Astrocyte of the spinal cord (primary cell): ENCODE data around the gene LGALS4.
"Not testable (repeated sequence)": the region's sequence is repeated elsewhere in the genome, so short reads cannot be mapped to it uniquely, and the experiment has no call there.

Experiments used
- DNase-seq: peaks from one replicate; pipeline ENCODE4 v3.0.0; 2011; ENCODE audit warnings: low read depth, low spot score
- H3K4me3 ChIP-seq: 2 replicates; pipeline ENCODE4 v1.5.1; 2011; ENCODE audit warnings: low read depth, mild to moderate bottlenecking, low read length, moderate library complexity
- in situ Hi-C: cut with HindIII; loops from 2 replicates; pipeline ENCODE4 v1.10.0; 2017; ENCODE audit warnings: low sequenced_read_pairs
- TF ChIP-seq, protein P1 (sequence below): IDR thresholded peaks from 2 replicates; pipeline ENCODE4 v1.5.1; 2012; ENCODE audit warnings: low read depth, mild to moderate bottlenecking, low read length, inconsistent platforms

LGALS4 gene

DNA sequence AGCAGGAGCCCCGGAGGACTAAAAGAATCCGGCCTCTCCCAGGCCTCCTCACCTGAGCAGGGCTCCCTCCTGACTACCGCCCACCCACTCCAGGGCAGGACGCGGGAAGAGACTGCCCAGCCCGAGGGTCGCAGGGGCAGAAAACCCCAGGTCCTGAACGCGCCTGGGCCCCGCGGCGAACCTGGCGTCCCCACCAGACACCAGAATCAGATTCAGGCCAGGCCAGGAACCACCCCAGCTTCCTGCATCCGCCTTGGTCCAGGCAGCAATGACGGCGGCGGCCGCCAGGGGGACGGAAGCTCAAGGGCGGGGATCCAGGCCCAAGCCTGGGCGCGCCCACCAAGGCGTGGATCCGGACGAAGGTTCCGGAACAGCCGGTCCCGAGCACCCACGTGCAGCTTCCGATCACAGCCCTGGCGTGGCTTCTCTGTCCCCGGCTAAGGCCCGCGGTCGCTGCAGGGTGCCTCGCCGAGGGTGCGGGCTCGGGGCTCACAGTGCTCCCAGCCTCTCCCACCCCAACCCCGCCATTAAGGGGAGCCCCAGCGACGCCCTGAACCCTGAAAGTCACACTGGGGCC, 43.0 kb downstream of the LGALS4 start:
- no peak overlapping the region for H3K4me3 ChIP-seq
- DNase-seq = peak; percentile 68
- TF ChIP-seq, protein P1, sequence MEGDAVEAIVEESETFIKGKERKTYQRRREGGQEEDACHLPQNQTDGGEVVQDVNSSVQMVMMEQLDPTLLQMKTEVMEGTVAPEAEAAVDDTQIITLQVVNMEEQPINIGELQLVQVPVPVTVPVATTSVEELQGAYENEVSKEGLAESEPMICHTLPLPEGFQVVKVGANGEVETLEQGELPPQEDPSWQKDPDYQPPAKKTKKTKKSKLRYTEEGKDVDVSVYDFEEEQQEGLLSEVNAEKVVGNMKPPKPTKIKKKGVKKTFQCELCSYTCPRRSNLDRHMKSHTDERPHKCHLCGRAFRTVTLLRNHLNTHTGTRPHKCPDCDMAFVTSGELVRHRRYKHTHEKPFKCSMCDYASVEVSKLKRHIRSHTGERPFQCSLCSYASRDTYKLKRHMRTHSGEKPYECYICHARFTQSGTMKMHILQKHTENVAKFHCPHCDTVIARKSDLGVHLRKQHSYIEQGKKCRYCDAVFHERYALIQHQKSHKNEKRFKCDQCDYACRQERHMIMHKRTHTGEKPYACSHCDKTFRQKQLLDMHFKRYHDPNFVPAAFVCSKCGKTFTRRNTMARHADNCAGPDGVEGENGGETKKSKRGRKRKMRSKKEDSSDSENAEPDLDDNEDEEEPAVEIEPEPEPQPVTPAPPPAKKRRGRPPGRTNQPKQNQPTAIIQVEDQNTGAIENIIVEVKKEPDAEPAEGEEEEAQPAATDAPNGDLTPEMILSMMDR = peak; percentile 84

DNA sequence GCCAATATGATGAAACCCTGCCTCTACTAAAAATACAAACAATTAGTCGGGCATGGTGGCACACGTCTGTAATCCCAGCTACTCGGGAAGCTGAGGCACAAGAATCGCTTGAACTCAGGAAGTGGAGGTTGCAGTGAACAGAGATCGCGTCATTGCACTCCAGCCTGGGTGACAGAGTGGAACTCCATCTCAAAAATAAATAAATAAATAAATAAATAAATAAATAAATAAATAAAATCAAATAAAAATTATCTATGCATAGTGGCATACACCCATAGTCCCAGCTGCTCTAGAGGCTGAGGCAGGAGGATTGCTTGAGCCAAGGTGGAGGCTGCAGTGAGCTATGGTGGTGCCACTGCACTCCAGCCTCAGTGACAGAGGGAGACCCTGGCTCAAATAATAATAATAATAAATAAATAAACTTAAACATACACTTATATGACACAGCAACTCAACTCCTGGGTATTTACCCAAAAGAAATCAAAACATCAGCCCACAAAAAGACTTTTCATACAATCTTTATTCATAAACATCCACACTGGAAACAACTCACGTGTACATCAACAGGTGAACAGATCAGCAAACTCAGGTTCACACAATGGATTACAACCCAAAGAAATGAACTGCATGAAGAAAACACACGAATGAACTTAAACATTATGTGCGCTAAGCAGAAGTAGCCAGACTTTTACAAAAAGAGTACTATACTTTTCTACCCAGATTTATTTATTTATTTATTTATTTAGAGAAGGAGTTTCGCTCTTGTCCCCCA, 46.3 kb downstream of the LGALS4 start:
- H3K4me3 ChIP-seq = no peak overlapping the region
- no peak for DNase-seq
- TF ChIP-seq, protein P1 = no peak
- in situ Hi-C loops = no loop called here

More for the DNA sequence above, 43.0 kb downstream of the LGALS4 start:
- in situ Hi-C loops = no loop called here

DNA sequence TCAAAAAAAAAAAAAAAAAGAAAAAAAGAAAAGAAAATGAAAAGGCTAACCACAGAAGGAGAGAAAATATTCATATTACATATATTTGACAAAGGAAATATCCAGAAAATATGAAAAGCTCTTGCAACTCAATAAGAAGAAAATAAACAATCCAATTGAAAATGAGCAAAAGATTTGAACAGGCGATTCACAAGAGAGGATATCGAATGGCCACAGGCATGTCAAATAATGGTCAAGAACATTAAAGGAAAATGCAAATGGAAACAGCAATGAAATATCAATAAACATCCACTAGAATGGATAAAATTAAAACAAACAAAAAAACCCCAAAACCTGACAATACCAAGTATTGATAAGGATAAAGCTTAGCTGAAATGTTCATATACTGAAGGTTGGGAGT, 47.5 kb downstream of the LGALS4 start:
- H3K4me3 ChIP-seq = no peak overlapping the region
- DNase-seq = no peak
- in situ Hi-C loops = no loop called here
- TF ChIP-seq, protein P1 = no peak

DNA sequence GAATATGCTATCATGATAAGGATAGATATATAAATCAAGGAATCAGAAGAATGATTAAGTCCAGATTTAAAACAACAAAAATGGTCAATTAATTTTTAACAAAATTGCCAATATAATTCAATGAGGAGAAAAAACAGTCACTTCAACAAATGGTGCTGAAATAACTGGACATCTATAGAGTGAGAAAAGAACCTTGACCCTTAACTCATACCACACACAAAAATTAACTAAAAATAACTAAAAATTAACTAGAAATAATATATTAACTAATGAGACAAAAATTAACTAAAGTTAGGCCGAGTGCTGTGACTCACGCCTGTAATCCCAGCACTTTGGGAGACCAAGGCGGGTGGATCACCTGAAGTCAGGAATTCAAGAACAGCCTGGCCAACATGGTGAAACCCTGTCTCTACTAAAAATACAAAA, 48.9 kb downstream of the LGALS4 start:
- in situ Hi-C loops = no loop called here
- DNase-seq = no peak
- TF ChIP-seq, protein P1 = no peak
- no peak overlapping the region for H3K4me3 ChIP-seq

DNA sequence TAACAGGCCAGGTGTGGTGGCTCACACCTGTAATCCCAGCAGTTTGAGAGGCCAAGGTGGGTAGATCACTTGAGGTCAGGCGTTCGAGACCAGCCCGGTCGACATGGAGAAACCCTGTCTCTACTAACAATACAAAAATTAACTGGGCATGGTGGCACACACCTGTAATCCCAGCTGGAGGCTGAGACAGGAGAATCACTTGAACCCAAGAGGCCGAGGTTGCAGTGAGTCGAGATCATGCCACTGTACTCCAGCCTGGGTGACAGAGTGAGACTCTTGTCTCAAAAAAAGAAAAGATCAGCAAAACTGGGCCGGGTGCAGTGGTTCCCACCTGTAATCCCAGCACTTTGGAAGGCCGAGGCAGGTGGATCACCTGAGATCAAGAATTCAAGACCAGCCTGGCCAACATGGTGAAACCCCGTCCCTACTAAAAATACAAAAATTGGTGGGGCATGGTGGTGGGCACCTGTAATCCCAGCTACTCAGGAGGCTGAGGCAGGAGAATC, 50.8 kb downstream of the LGALS4 start:
- in situ Hi-C loops, H3K4me3 ChIP-seq, DNase-seq: not testable (repeated sequence)

DNA sequence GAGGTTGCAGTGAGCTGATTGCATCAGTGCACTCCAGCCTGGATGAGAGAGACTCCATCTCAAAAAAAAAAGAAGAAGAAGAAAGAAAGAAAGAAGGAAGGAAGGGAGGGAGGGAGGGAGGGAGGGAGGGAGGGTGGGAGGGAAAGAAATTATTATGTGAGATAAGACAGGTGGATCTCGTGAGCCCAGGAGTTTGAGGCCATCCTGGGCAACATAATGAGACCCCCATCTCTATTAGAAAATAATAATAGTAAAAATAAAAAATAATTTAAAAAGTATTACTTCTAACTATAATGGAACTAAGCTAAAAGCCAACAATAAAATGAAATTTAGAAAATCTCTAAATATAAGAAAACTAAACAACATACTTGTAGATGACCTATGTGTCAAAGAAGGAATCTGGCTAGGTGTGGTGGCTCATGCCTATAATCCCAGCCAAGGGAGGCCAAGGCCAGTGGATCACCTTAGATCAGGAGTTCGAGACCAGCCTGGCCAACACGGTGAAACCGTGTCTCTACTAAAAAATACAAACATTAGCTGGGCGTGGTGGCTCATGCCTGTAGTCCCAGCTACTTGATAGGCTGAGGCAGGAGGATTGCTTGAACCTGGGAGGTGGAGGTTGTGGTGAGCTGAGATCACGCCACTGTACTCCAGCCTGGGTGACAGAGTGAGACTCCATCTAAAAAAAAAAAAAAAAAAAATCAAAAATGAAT, 51.8 kb downstream of the LGALS4 start:
- in situ Hi-C loops = not testable (repeated sequence)

DNA sequence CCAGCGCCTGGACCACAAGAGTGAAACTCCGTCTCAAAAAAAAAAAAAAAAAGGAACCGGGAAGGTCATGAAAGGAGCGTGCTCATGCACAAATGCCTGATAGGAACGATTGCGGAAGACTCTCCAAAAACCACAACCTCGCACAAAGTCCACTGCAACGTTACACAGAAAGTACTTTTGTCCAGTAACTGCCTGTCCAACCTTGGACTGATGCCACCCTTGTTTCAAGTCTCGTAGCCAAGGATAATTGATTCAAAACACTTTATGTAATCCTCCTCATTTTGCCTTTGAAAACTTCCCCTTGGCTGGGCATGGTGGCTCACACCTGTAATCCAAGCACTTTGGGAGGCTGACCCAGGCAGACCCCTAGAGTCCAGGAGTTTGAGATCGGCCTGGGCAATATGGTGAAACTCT, 53.1 kb downstream of the LGALS4 start:
- H3K4me3 ChIP-seq = no peak overlapping the region
- no peak for DNase-seq
- in situ Hi-C loops = no loop called here
- TF ChIP-seq, protein P1 = no peak

More for the DNA sequence above, 51.8 kb downstream of the LGALS4 start:
- not testable (repeated sequence) for DNase-seq, H3K4me3 ChIP-seq

DNA sequence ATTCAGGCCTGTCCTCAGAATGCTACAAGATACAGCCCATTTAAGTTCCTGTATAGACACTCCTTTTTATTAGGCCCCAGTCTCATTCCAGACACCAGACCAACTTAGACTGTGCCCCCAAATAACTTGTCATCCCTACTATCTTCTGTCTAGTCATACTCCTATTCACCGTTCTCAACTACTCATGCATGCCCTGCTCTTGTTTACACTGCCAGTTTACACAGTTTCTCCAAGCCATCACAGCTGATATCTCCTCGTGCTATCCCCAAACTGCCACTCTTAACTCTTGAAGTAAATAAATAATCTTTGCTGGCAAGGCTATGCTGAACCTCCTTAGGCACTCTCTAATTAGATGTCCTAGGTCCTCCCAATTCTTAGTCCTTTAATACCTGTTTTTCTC, 58.5 kb downstream of the LGALS4 start:
- DNase-seq, H3K4me3 ChIP-seq, in situ Hi-C loops: not testable (repeated sequence)

DNA sequence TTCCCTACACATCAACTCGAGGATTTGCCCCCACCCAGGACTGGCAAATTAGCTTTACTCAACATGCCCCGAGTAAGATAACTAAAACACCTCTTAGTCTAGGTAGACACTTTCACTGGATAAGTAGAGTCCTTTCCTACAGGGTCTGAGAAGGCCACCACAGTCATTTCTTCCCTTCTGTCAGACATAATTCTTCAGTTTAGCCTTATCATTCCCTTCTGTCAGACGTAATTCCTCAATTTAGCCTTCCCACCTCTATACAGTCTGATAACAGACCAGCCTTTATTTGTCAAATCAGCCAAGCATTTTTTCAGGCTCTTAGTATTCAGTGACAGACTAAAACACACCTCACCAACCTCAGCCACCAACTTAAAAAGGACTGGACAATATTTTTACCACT, 59.0 kb downstream of the LGALS4 start:
- DNase-seq, H3K4me3 ChIP-seq, in situ Hi-C loops: not testable (repeated sequence)
